Esophagus mucosa (tissue), 1 donor: Measurements from ENCODE around the gene ALK. TPM values are rescaled to one million over a fixed set of nuclear protein-coding genes. Genes with fewer than 3 reads are reported as not detected.

Experiments used
- ATAC-seq: fragments of 200-7000 bp; cut with Tn5 transposase; one replicate; pipeline ENCODE4 v1.9.1; 2020
- total RNA-seq: library from RNA; stranded (reverse); gene quantifications from one replicate; pipeline ENCODE4 v1.2.4, GENCODE V29; 2023
- donor health status: DM: yes; HTN: yes; CAD: no.

Gene ALK
- total RNA-seq, 1 donor from 2014 or later: 0.04 TPM

DNA sequence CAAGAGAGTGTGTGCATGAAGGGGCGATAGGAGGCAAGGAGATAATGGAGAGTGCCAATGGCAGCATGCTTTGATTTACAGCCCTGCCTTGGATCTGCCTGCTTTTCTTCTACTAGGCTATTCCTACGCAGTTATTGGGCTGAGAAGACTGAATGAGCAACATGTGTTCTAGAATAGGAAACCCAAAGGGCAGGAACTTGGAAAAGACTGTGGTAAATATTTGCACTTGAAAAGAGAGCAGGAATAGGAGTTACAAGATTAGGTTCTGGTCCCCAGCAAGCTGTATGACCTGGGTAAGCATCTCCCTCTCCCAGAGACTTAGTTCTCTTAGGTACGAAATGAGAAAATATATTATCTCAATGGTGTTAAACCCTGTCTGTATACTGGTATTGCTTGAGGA lies 438.5 kb downstream of the ALK start:
- no peak for ATAC-seq

DNA sequence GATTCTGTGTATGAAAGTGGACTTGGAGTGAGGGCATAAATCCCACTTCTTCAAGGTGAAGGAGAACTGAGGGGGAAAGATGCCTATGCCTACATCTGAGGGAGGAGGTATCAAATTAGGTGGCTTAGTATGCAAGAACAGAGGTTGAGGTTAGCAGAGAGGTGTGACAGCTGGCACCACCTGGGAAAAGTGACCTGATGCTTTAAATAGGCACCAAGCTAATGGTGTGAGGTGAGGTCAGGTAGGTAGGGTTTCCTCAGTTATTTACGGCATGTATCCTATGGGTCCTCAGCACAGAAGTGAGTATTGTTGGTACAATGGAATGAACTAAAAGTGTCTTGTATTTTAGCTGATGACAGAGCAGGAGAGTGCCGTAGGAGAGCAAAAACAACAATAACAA lies 439.0 kb downstream of the ALK start:
- no peak for ATAC-seq

DNA sequence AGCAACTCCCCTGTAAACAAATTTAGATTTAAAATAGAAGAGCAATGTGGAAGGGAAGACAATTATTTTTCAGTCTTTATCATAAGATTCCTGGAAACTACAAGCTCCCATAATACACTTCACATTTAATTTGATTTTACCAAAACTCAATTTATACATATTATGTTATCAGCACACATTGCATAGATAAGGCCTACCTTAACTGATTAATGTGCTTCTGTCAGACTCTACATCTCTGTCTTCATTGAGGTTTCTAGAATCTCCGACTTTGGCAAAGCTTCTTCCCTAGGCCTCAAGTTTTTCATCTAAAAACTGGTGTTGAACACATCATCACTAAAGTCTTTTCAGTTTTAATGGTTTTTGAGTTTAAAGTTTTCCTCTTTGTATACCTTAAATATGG lies 440.1 kb downstream of the ALK start:
- no peak for ATAC-seq

DNA sequence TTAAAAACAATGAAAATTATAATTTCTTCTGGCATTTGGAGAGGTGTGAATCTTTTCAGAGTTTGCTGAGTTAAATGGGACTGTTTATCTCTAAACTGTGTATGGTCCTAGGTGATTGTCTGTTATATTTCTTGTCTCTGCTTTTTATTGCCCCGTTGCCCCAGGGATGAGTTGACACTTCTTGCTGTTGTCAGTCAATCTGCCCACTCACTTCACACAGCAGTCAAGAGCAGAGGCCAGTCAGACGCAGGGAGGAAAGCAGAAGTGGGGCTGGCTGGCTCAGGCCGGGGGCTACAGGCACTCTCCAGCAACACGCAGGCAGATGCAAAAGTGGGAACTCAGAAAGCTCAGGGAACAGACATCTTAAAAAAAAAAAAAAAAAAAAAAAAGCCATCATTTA lies 441.0 kb downstream of the ALK start:
- no peak for ATAC-seq

DNA sequence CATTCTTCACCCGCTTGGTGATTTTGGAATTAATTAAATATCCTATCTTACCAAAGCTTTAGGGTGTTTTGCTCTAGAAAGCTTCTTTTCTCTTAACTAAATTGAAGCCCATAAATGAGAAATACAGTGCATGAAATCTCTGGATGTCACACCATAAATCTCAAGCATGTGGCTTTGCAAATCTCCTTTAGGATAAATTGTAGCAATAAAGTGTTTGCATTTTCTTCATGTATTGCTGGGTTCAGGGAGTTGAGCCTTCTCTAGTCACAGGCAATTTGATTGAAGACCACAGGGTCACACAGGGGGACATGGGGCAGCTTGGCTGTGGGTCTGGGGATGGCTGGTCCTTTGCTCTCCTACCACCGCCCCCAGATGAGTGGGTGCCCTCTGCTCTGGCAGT lies 442.0 kb downstream of the ALK start:
- no peak for ATAC-seq

DNA sequence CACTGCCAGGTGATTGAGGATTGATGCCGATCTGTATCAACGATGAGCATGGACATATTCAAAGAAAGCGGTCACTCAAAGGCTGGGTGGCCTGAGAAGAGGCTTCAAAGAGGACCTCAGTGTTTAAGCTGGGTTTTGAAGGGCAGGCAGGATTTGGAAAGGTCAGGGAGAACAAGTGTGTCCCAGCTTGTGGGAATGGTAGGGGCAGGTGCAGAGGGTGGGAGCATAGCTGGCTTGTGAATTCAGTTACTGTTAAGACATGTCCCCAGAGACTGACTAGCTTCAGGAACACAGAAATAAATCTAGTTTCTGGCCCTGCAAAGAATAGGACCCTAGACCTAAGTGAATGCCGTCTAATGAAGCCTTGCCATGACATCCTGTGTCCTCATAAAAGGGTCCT lies 442.7 kb downstream of the ALK start:
- ATAC-seq: no peak

DNA sequence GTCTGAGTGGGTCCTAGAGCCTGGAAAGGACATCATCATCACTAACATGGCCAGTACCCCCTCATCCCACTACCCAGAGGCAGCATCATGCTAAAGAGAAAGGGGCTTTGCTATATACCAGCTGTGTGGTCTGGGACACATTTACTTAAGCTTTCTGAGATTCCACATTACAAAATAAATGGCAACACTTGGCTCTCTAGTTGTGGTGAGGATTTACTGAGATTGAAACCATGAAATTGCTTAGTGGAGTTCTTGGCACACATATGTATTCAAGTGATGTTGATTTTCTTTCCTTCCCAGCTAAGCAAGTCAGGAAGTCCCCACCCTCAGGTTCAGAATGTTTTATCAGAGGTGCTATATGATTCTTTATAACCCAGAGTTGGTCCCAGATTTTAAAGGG lies 444.2 kb downstream of the ALK start:
- ATAC-seq: no peak

DNA sequence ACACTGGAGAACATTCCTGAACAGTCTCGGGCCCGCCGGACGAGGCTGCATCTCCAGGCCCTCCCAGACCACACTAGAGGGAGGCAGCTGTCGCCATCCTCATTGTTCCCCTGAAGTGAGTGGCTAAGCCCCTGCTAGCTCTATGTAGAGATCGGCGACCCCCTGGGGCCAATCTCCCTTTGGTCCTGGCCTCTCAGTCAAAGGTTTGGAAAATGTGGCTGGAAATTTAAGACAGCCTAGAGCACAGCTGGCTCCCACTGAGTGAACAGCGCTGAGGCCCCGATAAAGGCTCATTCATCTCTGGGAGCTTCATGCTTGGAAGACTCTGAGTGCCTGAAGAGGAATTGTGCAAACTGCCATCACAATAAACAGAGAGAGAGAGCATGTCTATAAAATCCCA lies 445.9 kb downstream of the ALK start:
- ATAC-seq: no peak

DNA sequence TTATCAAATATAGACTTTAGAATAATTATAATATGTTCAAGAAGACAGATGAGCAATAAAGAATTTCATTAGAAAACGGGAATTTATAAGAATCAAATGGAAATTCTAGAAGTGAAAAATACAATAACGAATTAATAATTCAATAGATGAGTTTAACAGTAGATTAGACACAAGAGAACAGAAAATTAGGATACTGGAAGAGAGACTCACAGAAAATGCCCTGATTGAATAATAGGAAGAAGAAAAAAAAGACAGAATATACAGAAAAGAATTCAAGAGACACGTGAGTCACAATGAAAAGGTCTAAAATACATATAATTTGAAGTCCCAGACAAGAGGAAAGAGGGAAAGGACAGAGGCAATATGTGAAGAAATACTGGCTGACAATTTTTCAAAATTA lies 451.4 kb downstream of the ALK start:
- no peak for ATAC-seq

DNA sequence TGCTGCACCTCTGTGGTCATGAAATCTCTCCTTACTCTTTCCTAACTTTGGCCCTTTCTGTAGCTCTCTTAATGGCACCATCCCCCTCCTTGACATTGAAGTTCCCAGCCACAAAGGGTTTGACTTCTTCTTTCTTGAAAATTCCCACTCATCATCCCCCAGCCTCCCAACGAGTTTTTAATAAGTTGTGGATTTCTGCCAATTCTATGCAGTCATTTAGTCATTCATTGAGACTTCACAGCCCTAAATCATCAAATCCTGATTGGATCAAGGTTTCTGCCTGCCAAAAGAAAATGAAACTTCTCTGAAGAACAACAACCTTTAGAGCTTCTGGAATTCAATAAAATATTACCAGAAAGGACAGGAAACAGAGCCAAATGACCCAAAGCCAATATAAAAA lies 451.9 kb downstream of the ALK start:
- ATAC-seq: no peak

DNA sequence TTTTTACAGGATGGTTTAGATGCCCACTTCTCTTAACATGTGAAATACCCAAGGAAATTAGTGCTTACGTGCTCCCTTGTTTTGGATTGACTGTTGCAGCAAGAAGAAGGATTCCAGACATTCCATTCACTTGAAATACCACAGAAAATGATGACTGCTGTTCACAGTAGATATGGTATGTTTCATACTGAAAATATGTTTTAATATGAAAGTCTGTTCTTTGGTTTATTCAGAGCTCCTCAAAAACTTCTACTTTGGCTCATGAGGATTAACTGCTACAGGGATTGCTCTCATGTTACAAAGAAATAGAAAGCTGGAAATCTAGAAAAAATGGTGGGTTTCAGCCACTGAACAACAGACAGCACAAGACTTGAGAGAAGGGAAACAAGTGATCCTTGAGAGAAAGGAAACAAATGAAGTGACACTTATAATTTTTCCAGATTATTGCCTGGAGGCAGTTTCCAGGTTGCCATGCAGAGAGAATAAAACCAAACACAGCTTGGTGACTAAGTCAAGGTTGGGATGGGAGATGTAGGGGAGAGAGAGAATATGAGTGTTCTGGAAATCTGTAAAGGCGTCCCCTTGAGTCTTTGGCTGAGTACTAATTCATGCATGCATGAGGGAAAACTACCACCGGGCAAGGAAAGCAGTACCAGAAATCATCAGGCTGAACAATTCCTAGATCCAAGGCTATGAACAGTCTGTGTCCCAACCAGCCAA lies 458.0 kb downstream of the ALK start:
- no peak for ATAC-seq

DNA sequence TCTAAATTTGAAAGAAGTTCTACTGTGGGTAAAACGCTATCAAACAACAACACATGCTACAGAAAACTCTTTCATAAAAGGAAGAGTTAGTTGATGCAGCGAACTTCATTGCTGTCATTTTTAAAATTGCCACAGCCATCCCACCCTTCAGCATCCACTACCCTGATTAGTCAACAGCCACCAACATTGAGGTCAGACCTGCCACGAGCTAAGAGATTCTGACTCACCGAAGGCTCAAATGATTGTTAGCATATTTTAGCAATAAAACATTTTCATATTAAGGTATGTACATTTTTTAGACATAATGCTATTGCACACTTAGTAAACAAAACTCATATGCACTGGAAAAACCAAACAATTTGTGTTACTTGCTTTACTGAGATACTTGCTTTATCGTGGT lies 459.1 kb downstream of the ALK start:
- ATAC-seq: no peak

DNA sequence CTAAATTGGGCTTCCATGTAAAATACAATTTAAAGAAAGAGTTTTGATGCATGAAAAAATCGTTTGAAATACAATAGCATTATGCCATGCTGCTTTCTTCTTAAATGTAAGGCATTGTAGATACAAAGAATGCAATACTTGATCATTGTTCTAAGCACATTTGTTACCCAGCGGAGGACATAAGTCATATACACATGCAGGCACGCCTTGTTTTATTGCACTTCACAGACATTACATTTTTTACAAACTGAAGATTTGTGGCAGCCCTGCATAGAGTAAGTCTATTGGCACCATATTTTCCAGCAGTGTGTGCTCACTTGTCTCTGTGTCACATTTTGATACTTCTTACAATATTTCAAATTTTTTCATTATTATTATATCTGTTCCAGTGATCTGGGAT lies 461.2 kb downstream of the ALK start:
- no peak for ATAC-seq

DNA sequence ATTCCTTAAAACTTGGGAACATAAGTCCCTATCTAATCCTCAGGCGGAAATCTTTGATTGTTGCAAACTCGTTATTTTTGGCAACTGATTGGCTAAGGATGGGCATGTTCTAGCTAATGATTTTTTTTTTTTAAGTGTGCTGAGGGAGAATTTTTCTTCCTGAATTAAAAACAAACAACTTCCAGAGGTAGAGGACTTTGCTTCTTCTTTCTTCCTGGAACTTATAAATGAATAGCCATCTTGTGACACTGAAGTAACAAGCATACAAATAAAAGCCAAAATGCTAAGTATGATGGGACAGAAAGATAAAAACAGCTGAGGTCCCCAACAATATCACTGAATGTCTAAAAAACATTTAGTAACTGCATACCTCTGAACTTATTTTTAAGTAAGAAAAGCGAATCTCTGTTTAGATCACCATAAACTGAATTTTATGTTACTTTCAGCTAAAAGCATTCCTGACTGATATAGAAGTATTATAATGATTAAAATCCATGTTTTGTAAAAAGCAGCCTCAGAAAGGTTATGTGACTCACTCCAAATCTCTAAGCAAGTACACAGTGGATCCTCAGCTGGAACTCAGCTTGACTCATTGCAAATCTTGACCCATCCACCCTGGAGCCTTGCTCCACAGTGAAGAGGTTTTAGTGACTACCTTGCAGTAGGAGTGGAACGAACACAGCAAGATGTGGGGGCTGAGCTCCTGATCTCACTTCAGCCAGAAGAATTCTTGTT lies 461.8 kb downstream of the ALK start:
- ATAC-seq: no peak

DNA sequence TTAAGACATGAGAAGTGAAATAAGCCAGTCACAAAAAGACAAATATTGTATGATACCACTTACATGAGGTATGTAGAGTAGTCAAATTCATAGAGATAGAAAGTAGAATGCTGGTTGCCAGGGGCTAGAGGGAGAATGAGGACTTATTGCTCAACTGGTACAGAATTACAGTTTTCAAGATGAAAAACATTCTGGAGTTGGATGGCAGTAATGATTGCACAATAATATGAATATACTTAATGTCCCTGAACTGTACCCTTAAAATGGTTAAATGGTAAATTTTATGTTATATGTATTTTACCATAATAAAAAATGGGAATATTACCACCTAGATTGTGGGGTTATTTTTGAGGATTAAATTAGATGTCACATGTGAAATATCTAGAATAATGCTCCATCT lies 465.0 kb downstream of the ALK start:
- no peak for ATAC-seq

DNA sequence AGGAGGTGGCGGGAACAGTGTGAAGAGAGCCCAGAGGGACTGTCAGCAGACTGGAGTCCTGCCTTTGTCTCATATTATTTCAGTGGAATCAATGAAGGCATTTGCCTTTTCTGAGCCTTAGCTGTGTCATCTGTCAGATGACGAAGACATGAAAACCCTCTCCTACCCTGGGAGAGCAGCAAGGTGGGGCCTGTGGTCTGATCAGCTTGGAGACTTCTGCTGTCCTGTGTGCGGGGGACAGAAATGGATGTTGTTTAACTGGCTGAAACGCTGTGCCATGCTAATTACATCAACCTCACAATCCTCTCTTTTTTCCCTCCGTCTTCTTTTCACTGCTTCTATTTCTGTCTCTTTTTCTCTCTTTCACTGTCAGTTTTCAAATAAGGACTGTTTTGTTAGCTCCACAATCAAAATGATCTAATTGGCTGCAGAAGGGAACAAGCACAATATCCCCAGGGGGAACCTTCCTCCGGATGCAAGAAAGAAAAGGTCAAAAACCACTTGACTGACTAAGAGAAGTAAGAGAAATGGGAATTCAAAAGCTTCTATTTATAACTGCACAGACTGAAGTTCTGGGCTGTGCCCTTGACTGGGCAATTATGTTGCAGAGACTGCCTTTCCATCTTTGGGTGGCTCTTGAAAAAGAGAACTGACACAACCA lies 466.1 kb downstream of the ALK start:
- no peak for ATAC-seq

DNA sequence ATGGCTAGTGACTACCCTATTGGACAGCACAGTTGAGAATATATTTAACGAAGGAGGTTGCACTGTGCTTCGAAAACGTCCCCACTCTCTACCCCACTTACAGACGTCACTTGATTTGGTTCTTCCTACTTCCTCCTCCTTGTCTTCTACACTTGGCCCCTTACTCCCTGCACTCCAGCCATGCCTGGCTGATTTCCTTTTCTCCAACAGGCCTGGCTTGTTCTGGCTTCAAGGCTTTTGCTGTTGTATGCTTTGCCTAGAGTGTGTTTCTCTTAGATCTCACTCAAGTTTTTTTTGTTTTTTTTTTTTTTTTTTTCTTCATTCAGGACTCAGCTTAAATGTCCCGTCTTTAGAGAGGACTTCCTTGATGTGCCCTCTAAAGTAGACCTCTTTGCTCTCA lies 469.4 kb downstream of the ALK start:
- no peak for ATAC-seq

DNA sequence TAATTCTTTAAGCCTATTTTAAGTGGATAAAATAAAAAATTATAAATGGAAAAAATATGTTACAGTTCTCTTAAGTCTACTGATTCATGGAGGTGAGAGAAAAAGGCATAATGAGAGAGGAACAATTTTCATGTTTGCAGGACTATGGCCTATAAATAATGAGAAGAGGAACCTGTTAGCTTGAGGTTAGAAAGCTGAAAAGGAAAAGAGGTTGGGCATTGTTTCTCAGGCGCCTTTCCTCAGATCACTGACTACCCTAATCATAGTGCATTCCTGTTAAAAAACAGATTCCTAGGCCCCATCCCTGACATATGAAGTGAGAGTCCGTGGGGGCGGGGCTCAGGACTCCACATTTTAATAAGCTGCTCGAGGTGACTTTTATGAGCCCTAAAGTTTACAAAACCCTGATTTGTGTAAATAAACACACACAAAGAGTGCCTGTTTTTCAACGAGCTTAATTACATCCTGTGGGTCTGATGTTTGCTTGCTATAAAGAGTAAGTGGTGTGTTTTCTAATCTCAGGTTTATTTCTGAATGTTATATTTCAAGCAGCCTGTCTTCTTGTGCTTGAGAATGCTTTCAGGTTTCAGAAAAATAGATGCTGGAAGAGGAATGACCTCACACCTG lies 470.7 kb downstream of the ALK start:
- ATAC-seq: no peak

DNA sequence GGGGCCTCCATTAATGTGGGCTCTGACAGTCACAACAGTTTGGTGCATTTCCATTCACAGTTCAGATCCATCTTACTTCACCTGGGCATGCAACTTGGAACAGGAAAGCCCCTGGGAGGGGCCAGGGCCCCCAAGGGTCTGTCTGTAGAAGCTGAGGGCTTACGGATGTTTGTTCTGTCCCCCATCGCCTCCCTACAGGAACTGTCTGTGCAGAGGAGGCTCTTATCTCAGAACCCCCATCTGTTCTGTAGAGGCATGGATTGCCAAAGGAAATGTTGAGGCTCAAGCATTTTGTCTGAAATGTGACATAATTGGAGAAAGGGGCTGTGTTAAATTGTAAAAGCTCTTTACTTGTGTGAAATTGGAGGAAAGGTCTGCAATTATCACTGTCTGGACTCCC lies 471.9 kb downstream of the ALK start:
- ATAC-seq: no peak

DNA sequence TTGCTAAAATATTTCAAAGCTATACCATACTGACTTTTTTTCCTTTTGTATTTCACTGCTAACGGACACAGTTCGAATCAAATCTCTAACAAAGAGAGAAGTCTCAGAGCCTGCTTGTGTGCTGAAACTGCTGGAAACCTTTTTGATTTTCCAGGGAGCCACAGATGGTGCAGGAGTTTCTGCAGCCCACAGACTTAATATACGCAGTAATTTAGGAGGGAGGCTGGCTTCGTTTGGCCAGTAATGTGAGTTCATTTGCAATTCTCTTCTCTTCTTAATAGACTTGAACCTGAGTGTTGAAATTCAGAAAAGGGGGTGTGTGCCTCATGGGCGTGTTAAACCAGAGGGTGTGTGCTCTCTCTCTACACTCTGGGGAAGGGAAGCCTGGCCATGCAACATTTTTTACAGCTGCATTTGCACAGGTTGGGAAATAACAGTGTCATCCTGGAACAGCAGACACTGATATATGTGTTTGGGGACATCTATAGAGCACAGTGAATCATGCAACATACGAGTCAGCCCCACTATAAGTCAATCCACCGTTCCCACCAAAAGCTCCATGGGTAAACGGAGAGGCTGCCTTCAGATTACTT lies 473.2 kb downstream of the ALK start:
- no peak for ATAC-seq

DNA sequence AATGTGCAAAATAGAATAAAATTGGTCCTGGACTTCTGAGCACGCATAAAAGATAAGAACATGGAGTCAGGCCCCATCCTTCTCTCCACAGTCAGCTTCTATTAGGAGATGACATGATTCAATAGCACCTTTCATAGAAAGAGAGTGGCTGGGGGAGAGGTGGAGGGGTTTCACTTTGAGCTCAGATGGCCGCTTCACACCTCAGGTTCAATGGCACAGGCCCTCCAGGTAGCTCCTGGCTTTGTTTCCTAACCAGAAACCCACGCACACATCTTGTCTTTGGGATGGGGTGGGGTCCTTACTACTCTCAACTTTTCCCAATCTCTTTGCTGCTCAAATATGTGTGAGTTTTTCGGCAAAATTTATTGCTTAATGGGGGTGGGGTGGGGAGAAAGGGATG lies 473.9 kb downstream of the ALK start:
- no peak for ATAC-seq

DNA sequence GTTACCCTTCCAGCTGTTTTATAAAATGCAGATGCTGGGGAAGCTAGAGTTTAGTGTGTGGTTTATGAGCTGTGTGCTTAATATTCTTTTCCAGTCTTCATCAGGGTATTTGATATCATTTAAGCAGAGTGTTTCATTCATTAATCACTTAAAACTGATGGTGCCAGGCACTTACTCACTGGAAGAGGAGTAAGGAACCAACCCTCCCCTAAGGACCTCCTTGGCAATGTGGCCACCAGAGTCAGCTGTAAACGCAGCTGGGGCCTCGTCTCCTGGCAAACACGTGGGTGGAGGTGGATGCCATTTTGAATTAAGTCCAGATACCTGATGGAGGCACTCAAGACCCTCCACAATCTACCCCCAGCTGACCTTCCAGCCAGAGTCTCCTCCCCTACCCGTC lies 474.5 kb downstream of the ALK start:
- ATAC-seq: no peak

DNA sequence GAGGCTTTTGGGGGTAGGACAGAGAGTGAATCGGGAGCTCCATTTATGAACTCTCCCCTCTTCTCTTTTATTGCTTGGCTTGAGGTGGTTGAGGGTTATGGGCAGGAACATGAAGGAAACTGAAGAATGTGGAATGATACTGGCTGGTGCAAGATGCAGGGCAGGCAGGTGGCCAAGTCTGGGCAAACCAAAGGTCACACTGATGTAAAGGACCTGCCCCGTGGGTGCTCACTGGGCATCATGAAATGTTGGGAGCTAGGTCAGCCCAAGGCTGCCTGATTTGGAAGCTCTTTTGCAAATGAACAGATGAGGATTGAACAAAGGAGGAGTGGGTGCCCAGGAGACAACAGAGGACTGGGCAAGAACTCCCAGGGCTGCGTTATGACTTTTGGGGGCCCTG lies 477.2 kb downstream of the ALK start:
- ATAC-seq: no peak
